Activated B cell treated with CpG ODN at 0.5 μM for 24 hours (primary cell): ENCODE results near the gene HOXB7. TPM values are rescaled to one million over a fixed set of nuclear protein-coding genes. Genes with fewer than 3 reads are reported as not detected.

Experiments used
- ATAC-seq: fragments of 200-7000 bp; cut with Tn5 transposase; one replicate; pipeline ENCODE4 v1.10.0; 2021; ENCODE audit warnings: low read depth, mild to moderate bottlenecking, moderate library complexity
- CTCF ChIA-PET: fragments of 350-600 bp; sonication (Branson Sonifier 250); formaldehyde crosslinking; loops from one replicate; lab custom pipeline; 2021; ENCODE audit warnings: antibody characterized with exemption; lab: Charles Lee
- POLR2A ChIA-PET: fragments of 350-600 bp; sonication (Branson Sonifier 250); formaldehyde crosslinking; loops from one replicate; lab custom pipeline; 2021; ENCODE audit warnings: antibody characterized with exemption; lab: Charles Lee
- DNase-seq: peaks from one replicate; pipeline ENCODE4 v3.0.0; 2022
- H3K27ac Mint-ChIP-seq: one replicate; pipeline ENCODE4 v1.8.0; 2020; ENCODE audit warnings: mixed read lengths
- H3K27me3 Mint-ChIP-seq: one replicate; pipeline ENCODE4 v1.8.0; 2021; ENCODE audit warnings: mixed read lengths
- H3K36me3 Mint-ChIP-seq: one replicate; pipeline ENCODE4 v1.8.0; 2021; ENCODE audit warnings: low read depth, mixed read lengths
- H3K4me1 Mint-ChIP-seq: one replicate; pipeline ENCODE4 v1.8.0; 2021; ENCODE audit warnings: mixed read lengths
- H3K4me3 Mint-ChIP-seq: one replicate; pipeline ENCODE4 v1.8.0; 2020; ENCODE audit warnings: mild to moderate bottlenecking, mixed read lengths
- H3K9me3 Mint-ChIP-seq: one replicate; pipeline ENCODE4 v1.8.0; 2020; ENCODE audit warnings: mixed read lengths
- intact Hi-C: fragments of 100-400 bp; cut with micrococcal nuclease; formaldehyde crosslinking; loops from one replicate; pipeline ENCODE4 v1.15.1; 2024
- total RNA-seq: library from RNA; stranded (reverse); gene quantifications from 2 replicates; pipeline ENCODE4 v1.2.3, GENCODE V29; 2022
- TF ChIP-seq, protein P1 (sequence below): fragments of 200-600 bp; IDR thresholded peaks from one replicate; pipeline ENCODE4 v1.8.0; 2022; ENCODE audit warnings: antibody characterized with exemption, mild to moderate bottlenecking

The HOXB7 gene
- total RNA-seq, 1 donor from 2014 or later: 0.60 TPM

DNA sequence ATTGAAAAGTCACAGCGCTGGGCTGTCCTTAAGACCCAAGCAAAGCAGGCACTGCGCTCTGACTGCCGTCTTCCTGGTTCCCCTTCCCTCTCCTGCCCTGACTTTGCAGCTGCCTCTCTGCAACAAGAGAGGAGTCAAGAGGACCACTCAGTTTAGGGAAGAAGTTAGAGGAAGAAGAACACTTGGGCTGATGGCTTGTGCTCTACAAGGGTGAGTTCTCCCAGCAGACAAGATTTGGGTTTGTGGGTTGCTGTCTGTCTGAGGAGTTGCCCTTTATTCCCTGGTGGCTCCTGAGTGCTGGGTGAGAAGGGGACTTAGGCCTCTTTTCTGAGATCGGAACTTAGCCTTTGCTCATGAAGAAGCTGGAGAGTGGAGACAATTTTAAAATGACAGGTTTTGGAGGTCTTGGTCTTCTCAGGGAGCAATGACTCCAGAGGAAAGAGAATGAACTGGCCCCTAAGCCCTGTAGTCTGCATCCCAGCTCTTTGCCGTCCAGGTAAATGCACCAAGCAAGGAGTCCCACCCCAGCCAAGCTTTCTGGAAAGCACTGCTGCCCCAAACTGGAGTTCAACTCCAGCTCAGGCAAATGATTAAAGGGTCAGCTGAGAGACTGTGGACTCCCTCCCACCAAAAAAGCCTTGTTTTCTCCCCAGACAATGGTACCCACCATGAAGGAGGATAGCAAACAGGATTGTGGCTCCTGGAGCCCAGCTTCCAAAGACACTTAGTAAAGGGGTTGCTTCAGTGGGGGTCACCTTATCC, 18.0 kb upstream of the HOXB7 start:
- CTCF ChIA-PET: interaction anchor here (0.6 to 1.2 kb wide), 2 partner anchors 554 to 603 kb away, joined by 3 to 5 read pairs; no protein-coding TSS in a partner anchor
- no peak for ATAC-seq
- no peak overlapping the region for H3K27ac Mint-ChIP-seq

DNA sequence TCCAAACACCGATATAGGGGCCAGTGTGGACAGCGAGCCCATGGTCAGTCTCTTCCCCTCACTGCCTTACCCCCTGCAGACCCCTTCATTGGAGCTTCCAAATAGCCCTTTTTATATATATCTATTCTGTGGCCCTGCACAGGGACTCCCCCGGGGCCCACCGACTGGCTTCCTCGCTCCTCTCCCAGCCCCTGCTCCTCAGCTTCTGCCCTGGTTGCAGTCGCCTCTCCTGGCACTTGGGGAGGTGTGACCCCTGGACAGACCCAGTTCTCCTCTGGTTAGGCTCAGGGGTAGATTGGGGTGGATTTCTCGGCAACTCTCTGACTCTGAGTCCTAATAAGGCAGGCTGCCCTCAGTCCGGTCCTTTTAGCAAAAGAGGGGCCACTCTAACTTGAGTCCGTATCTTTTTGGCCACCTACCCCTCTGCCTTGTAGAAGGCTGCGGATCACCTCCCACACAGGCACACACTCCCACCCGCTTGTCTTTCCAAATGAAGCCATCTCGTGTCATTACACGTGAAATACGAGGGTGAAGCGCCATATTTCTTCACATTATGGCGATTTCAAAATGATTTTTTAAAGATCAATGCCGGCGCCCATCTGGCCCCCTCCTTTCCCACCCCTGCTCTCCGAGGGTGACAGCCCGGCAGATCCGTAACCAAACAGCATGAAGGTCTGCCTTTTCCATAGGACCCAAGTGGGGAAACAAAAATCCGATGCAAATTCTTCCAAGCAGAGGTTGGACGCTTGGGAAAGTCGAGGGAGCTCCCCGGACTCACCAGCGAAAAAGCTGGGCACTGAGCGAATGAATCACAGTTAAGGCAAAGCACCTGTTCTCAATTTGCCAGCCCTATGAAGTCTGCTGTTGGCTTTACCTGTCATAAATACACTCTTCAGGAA, 17.1 kb upstream of the HOXB7 start:
- intact Hi-C loops: loop anchor here (5.0 kb wide), 1 partner anchor 124 kb away; no protein-coding TSS in a partner anchor
- Mint-ChIP-seq H3K27ac (no peak overlapping the region), H3K4me3 (no peak overlapping the region), H3K4me1 (peaks cover 16% of the 10 kb centered on the region), H3K9me3 (no peaks in the 10 kb centered on the region), H3K27me3 (peaks cover 72% of the 10 kb centered on the region), H3K36me3 (no peaks in the 10 kb centered on the region)
- DNase-seq: no peak
- TF ChIP-seq, protein P1, sequence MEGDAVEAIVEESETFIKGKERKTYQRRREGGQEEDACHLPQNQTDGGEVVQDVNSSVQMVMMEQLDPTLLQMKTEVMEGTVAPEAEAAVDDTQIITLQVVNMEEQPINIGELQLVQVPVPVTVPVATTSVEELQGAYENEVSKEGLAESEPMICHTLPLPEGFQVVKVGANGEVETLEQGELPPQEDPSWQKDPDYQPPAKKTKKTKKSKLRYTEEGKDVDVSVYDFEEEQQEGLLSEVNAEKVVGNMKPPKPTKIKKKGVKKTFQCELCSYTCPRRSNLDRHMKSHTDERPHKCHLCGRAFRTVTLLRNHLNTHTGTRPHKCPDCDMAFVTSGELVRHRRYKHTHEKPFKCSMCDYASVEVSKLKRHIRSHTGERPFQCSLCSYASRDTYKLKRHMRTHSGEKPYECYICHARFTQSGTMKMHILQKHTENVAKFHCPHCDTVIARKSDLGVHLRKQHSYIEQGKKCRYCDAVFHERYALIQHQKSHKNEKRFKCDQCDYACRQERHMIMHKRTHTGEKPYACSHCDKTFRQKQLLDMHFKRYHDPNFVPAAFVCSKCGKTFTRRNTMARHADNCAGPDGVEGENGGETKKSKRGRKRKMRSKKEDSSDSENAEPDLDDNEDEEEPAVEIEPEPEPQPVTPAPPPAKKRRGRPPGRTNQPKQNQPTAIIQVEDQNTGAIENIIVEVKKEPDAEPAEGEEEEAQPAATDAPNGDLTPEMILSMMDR: no peak
- ChIA-PET POLR2A (no interaction called here), CTCF (interaction anchor here (0.6 kb wide), 1 partner anchor 553 kb away, joined by 5 read pairs; no protein-coding TSS in a partner anchor)
- ATAC-seq: no peak

More for the DNA sequence above, 18.0 kb upstream of the HOXB7 start:
- Mint-ChIP-seq H3K4me1 (peaks cover 16% of the 10 kb centered on the region), H3K4me3 (no peak overlapping the region), H3K9me3 (no peaks in the 10 kb centered on the region), H3K36me3 (no peaks in the 10 kb centered on the region), H3K27me3 (peaks cover 69% of the 10 kb centered on the region)
- POLR2A ChIA-PET: no interaction called here
- TF ChIP-seq, protein P1: no peak
- intact Hi-C loops: loop anchor here (5.0 kb wide), 1 partner anchor 123 kb away; no protein-coding TSS in a partner anchor
- no peak for DNase-seq

DNA sequence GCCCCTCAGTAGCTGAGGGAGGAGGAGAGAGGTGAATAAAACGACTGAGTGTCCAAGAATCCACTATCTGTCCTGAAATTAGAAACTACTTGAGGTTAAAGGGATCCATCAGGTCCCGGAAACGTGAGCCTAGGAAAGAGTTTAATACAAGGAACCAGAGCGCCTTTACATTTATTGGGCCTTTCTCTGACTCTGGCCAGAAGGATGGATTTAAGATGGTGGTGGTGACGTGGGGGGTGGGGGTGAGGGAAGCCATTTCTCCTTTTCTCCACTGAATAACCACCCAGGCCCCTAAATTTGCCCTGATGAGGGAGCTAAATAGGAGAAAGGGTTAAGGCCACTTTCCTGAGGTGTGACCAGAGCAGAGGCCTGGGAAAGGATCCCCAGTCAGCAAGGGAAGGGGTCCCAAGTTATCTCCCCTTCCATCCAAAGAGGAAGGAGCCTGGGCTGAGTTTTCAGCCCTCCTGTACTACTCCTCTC, 16.3 kb upstream of the HOXB7 start:
- DNase-seq (no peak), ATAC-seq (no peak)
- peak overlapping the region; percentile 77 for H3K4me3 Mint-ChIP-seq
- POLR2A ChIA-PET: no interaction called here
- H3K4me1 Mint-ChIP-seq: peaks cover 16% of the 10 kb centered on the region
- CTCF ChIA-PET: interaction anchor here (2.1 kb wide), 1 partner anchor 9 kb away, joined by 6 read pairs; no protein-coding TSS in a partner anchor
- no peaks in the 10 kb centered on the region for H3K36me3 Mint-ChIP-seq
- intact Hi-C loops: loop anchor here (5.0 kb wide), 1 partner anchor 125 kb away; no protein-coding TSS in a partner anchor
- H3K9me3 Mint-ChIP-seq: no peaks in the 10 kb centered on the region
- TF ChIP-seq, protein P1: no peak
- H3K27me3 Mint-ChIP-seq: peaks cover 72% of the 10 kb centered on the region
- no peak overlapping the region for H3K27ac Mint-ChIP-seq

DNA sequence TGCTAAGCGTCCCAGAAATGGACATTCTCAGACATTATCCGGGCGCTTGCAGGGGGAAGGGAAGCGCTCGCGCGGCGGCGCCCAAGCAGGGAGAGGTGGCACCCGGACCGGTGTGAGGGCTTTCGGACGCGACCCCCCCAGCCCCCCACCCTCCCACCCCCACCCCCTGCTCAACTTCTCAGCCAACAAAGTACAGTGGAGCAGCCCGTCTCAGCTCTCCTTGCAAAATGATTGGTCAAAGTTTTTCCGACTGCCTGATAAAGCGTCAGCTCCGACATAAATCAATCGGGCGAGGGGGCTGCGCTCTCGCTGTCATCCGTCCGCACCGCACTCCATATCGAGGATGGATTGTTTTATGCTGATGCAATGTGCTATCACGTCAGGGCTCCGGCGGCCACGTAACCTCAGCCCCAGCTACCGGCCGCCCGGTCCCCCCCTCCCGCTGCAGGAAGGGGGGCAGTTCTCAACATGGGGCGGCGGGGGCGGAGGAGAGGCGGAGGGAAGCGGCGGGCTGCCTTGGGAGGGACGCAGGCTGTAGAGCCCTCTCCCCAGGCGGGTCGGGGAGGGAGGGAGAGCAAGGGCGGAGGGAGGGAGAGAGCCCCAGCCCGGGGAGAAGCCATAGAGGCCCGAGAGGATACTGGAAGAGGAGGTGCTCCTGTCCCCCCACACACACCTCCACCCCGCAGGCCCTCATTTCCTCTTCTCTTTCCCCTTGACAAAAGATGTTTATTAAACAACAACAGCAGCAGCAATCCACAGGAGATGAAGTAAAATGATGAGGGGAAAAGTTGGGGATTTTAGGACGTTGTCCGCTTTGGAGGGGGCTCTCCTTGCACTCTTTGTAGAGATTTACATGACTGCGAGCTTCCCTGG, 15.7 kb upstream of the HOXB7 start, which contains the start of gene HOXB9:
HOXB9 (minus strand) TSS at position 114 of the 873 bp plus-strand sequence; CDS start at position 25, 89 bp downstream.
- TF ChIP-seq, protein P1: no peak
- Mint-ChIP-seq H3K36me3 (no peaks in the 10 kb centered on the region), H3K4me3 (peak within 1 kb of the TSS; percentile 85), H3K27me3 (peaks cover 71% of the 10 kb centered on the region), H3K4me1 (peaks cover 16% of the 10 kb centered on the region), H3K27ac (peak within 1 kb of the TSS; percentile 46), H3K9me3 (no peaks in the 10 kb centered on the region)
- CTCF ChIA-PET: interaction anchor here (0.6 to 2.1 kb wide), 5 partner anchors 9 to 148 kb away, joined by 3 to 6 read pairs (median 4); partner anchors contain the start of gene HOXB5
- intact Hi-C loops: loop anchor here (5.0 kb wide), 1 partner anchor 126 kb away; no protein-coding TSS in a partner anchor
- POLR2A ChIA-PET: interaction anchor here (1.4 kb wide), 1 partner anchor 14 kb away, joined by 3 read pairs; no protein-coding TSS in a partner anchor
- no peak for DNase-seq
- ATAC-seq: peak; percentile 40
